LNCaP clone FGC (cell line): ENCODE results near the gene NFE2L1.

Experiments used
- DNase-seq: peaks from one replicate; pipeline ENCODE4 v3.0.0-alpha.2; 2011; ENCODE audit warnings: low read depth
- H3K4me3 ChIP-seq: 2 replicates; pipeline ENCODE4 v1.5.1; 2011; ENCODE audit warnings: mild to moderate bottlenecking, low read depth, low read length, control low read depth
- CTCF ChIP-seq: IDR thresholded peaks from 2 replicates; pipeline ENCODE4 v1.5.1; 2012; ENCODE audit warnings: mild to moderate bottlenecking; ENCODE audit not compliant: control insufficient read depth, insufficient read depth; ENCODE audit errors: extremely low read depth

The NFE2L1 gene

GRCh38 chr17:48023400-48024148 is 24.6 kb upstream of the NFE2L1 start:
- peak; percentile 46 for DNase-seq
- H3K4me3 ChIP-seq, result peak overlapping the region; percentile 48
- TF ChIP-seq CTCF, result peak; percentile 60

GRCh38 chr17:48024149-48025039 is 23.8 kb upstream of the NFE2L1 start:
- H3K4me3 ChIP-seq, result peak overlapping the region; percentile 48
- no peak for TF ChIP-seq CTCF
- no peak for DNase-seq

DNA sequence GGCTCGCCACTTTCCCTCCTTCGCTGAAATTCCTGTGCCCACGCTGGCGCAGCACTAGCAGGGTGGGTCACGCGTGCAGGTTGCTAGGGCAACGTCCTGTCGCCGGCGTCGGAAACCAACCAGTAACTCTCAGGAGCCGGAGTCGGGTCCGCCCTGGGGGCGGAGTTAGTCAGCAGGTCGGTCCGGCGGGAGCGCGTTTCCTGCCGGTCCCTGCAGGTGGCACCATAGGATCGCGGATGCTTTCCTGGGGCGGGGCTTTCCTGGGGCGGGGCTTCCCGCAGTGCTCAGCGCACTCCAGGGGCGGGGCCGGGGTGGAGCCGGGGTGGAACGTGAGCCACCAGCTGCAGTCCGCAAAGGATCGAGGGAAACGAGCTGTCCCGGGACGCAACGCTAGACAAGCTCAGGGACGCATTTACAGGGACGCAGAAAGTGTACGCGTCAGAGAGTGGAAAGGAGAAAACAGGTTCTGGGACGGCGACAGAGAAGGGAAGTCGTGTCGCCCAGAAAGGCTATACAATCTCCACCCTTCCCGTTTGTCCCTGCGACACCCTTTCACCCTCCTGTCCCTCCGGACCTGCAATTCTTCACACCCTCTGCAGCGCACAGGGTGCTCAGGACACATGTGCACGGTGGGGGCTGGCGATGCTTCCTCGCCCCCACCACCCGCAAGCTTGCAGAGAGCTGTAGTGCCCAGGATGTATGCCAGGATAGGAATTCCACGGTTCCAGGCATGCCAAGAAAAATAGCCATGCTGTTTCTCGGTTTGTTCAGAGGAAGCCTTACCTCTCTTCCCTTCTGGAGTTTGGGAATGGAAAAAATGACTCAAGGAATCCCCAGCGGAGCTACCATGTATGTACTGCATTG is 22.9 kb upstream of the NFE2L1 start:
- peak; percentile 91 for TF ChIP-seq CTCF
- DNase-seq, result peak; percentile 86
- peak overlapping the region; percentile 65 for H3K4me3 ChIP-seq

GRCh38 chr17:48025904-48026501 is 22.2 kb upstream of the NFE2L1 start:
- peak overlapping the region; percentile 65 for H3K4me3 ChIP-seq
- TF ChIP-seq CTCF, result no peak
- no peak for DNase-seq

- H3K4me3 ChIP-seq, result no peak overlapping the region; the same call in 1 of the 2 replicates
- DNase-seq, result no peak
- peak; percentile 88 for TF ChIP-seq CTCF
Observed at GRCh38 chr17:48026502-48027321, 21.4 kb upstream of the NFE2L1 start.
